Right ventricle myocardium superior (tissue), 1 donor: ENCODE results near the gene MRPS22. TPM values are rescaled to one million over a fixed set of nuclear protein-coding genes. Genes with fewer than 3 reads are reported as not detected.
A peak's percentile ranks its signal among the peaks of the same experiment; 100 is the strongest.
"Not testable (repeated sequence)": the region's sequence is repeated elsewhere in the genome, so short reads cannot be mapped to it uniquely, and the experiment has no call there.

ENCODE experiments used
- ATAC-seq: fragments of 200-7000 bp; cut with Tn5 transposase; one replicate; pipeline ENCODE4 v1.9.1; 2020; ENCODE audit warnings: mild to moderate bottlenecking; ENCODE audit not compliant: poor library complexity
- DNase-seq: peaks from one replicate; pipeline ENCODE4 v3.0.0-alpha.2; 2020
- intact Hi-C: fragments of 100-400 bp; cut with DNase I; formaldehyde crosslinking; loops from one replicate; pipeline ENCODE4 v1.11.2; 2022
- total RNA-seq: library from RNA; stranded (reverse); fragmentation: NEBNext Ultra II Directional; extraction: Animal tissue kit (Norgen Biotek cat#: 25700); gene quantifications from one replicate; pipeline ENCODE4 v1.2.1, GENCODE V29; 2021
- donor health status: DM: no; HTN: yes; CAD: no; lungs with severe emphysema.

The MRPS22 gene
- total RNA-seq, 1 donor from 2014 or later: 79.3 TPM

DNA sequence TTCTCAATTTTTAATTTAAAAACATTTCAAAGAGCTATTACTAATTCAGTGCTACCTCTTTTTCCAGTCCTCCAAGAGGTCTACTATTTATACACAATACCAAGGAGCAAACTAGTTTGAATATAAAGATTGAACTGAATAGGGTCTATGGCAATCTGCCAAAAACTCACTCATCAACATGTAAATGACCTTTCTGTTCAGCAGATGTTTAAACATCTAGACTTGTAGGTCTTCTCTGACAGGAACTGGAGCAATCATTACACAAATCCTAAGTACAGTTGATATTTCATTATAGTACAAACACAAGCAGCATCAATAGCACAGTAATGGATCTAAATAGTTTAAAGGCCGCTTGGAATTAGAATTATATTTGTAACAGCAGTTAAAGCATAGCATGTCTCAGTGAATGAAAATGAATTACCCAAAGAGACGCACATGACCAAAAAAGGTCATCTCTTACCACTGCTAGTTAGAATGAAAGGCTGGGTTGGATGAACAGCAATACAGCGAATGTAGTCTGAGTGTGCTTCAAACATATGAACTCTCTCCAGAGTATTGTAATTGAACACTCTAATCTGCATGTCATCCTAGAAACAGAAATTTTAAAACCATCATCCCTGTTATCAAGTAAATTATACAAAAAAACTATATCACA, 34.9 kb downstream of the MRPS22 start:
- intact Hi-C loops: no loop called here
- DNase-seq (no peak), ATAC-seq (no peak)

GRCh38 chr3:139380575-139380974, 36.8 kb downstream of the MRPS22 start:
- no peak for ATAC-seq
- DNase-seq: no peak
- intact Hi-C loops: no loop called here

GRCh38 chr3:139382291-139382690, 38.5 kb downstream of the MRPS22 start:
- DNase-seq, ATAC-seq, intact Hi-C loops: not testable (repeated sequence)

DNA sequence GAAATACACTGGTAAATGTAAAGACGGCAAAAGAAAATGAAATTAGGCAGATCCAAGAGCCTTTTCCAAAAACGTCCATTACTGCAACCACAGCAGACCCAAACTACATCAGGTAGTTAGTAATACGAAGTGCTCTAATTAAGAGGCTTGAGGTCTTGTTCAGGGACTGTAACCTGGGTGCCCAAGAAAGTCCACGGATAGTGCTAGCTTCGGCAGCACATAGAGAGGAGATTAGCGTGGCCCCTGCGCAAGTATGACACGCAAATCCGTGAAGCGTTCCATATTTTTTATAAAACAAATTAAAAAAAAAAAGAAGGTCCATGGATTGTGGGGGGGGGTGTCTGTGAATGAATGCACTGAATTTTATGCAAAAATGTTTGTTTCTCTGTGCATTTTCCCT, 44.3 kb downstream of the MRPS22 start:
- intact Hi-C loops: no loop called here
- ATAC-seq: no peak
- no peak for DNase-seq

GRCh38 chr3:139388821-139389551, 45.2 kb downstream of the MRPS22 start:
- DNase-seq: no peak
- intact Hi-C loops: no loop called here
- ATAC-seq: peak; percentile 35

- DNase-seq (peak; percentile 100), ATAC-seq (peak; percentile 99)
- intact Hi-C loops: no loop called here
Observed at GRCh38 chr3:139389552-139390368, 45.9 kb downstream of the MRPS22 start, which contains the start of gene COPB2. TSS of gene COPB2 (minus strand) at chr3:139389647. CDS start at chr3:139389550, 97 bp downstream.

DNA sequence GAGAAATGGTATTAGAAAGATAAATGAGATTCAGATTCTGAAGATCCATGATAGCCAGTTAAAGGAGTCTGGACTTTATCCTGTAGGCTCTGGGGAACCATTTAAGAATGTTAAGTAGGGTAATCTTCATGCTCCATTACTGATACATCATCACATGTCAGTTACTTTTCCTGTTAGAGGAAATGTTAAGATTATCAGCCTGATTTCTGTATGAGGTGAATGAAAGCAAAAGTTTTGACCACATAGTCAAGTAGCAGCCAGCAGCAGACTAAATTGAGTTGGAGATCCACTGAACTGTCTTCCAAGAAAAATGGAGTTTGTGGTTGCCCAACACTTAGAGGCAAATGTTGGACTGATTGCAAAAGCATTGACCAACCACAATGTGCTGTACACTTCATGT, 50.3 kb downstream of the MRPS22 start:
- intact Hi-C loops: no loop called here
- DNase-seq: no peak
- ATAC-seq: no peak

- ATAC-seq (no peak), DNase-seq (no peak)
- intact Hi-C loops: no loop called here
Observed at GRCh38 chr3:139396707-139397106, 52.9 kb downstream of the MRPS22 start.

- DNase-seq, ATAC-seq, intact Hi-C loops: not testable (repeated sequence)
Observed at GRCh38 chr3:139401155-139401554, 57.3 kb downstream of the MRPS22 start.

Other genes with a start within 250 kb of the MRPS22 start
- 53.1 TPM for gene COPB2, start 45.6 kb downstream of the MRPS22 start, total RNA-seq
- gene RBP2, start 132.5 kb downstream of the MRPS22 start, total RNA-seq: not detected
- gene RBP1, start 195.7 kb downstream of the MRPS22 start, total RNA-seq: 27.9 TPM